Keratinocyte (primary cell): ENCODE measurements around the gene ORMDL2.

Experiments
- CTCF ChIP-seq, 3 experiments: IDR thresholded peaks in 1 of 3; conservative IDR thresholded peaks in 1 of 3; optimal IDR thresholded peaks in 1 of 3; 2 replicates in 2 of 3; 3 replicates in 1 of 3; pipeline versions ENCODE3 to v1.5.1; 2011; ENCODE audit warnings: low read length in 3 of 3, mild to moderate bottlenecking in 3 of 3, moderate library complexity in 2 of 3, control low read depth in 1 of 3, inconsistent platforms in 1 of 3; ENCODE audit not compliant: insufficient read depth in 2 of 3; ENCODE audit errors: extremely low read depth in 1 of 3
- EZH2 ChIP-seq: IDR thresholded peaks from one replicate; pipeline ENCODE4 v1.6.1; 2012; ENCODE audit warnings: inconsistent platforms, mild to moderate bottlenecking, low read length, moderate library complexity

GRCh38 chr12:55845361-55845760 is 27.5 kb downstream of the ORMDL2 start:
- TF ChIP-seq CTCF (optimal IDR thresholded peaks at IDR 0.05 in 1 of 3, IDR thresholded peaks at IDR 0.05 in 1 of 3, conservative IDR thresholded peaks at IDR 0.05 in 1 of 3; ENCODE audit: extremely low read depth in 1 of 3, insufficient read depth in 2 of 3, low read length in 3 of 3) (no peak), EZH2 (no peak)
